Measurements from ENCODE around the gene ERFE.

Gene ERFE

DNA sequence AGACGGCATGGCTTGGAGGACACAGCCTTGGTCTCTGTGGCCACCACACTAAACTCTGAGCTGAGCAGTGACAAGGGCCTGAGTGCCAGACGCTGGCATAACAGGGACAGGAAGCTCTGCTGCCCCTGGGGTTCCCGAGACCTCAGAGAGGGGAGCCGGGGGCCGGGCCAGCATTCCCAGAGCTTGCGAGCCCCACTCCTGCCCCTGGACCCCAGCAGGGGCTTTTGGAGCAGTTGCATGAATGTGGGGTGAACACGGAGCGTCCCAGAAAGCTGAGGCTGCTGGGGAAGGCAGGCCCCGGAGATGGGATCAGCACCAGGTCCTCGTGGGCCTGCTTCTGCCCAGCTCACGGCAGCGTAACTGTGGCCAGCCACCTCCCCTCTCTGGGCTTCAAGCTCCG, 7.6 kb upstream of the ERFE start:
- Histone ChIP-seq H3K79me1 (ENCODE audit: low read depth, low read length) (peaks cover 1% of the 10 kb centered on the region), H2BK5ac (ENCODE audit: low read length) (peak overlapping the region; percentile 75), H3K9ac (ENCODE audit: low read depth, low read length, poor library complexity) (peak overlapping the region; percentile 4), H2BK15ac (ENCODE audit: low read length) (peak overlapping the region; percentile 79), H3K9me3 (replicated peaks in 1 of 2; ENCODE audit: control insufficient read depth in 2 of 2, insufficient read depth in 1 of 2, low read depth in 1 of 2, low read length in 2 of 2) (peaks cover 0 to 8% of the 10 kb centered on the region in 2 donors), H4K91ac (ENCODE audit: low read depth, low read length, poor library complexity) (no peak overlapping the region), H2AFZ (ENCODE audit: low read length) (no peak overlapping the region), H2AK5ac (ENCODE audit: low read depth, low read length) (peak overlapping the region; percentile 96), H3K4me3 (ENCODE audit: low read length in 2 of 2) (no peak overlapping the region), H3K4me1 (ENCODE audit: control insufficient read depth in 2 of 2, insufficient read depth in 1 of 2, low read depth in 1 of 2, low read length in 2 of 2) (peaks cover 6 to 12% of the 10 kb centered on the region in 2 donors), H3K18ac (ENCODE audit: low read length) (peak overlapping the region; percentile 88), H3K27me3 (ENCODE audit: control insufficient read depth in 3 of 3, insufficient read depth in 3 of 3, low read depth in 1 of 3, low read length in 3 of 3) (peaks cover 0 to 5% (median 0%) of the 10 kb centered on the region in 3 experiments), H3K14ac (ENCODE audit: low read length) (peak overlapping the region; percentile 84), H3K27ac (replicated peaks; ENCODE audit: low read length) (no peak overlapping the region), H3K4ac (ENCODE audit: low read length) (no peak overlapping the region), H3K4me2 (ENCODE audit: insufficient read depth, low read length, poor library complexity, severe bottlenecking) (no peak overlapping the region), H2BK12ac (ENCODE audit: low read length) (no peak overlapping the region), H4K8ac (ENCODE audit: low read depth, low read length) (no peak overlapping the region), H2BK120ac (ENCODE audit: low read depth, low read length) (peak overlapping the region; percentile 72), H3K23ac (ENCODE audit: low read depth, low read length, poor library complexity) (no peak overlapping the region), H3K36me3 (replicated peaks in 1 of 2; ENCODE audit: control insufficient read depth in 2 of 2, insufficient read depth in 2 of 2, low read length in 2 of 2) (no peaks in the 10 kb centered on the region)
- DNase-seq (ENCODE audit: low spot score): no peak
- WGBS, 2 donors (ENCODE audit: extremely low coverage in 2 of 2, insufficient read length in 2 of 2, insufficient replicate concordance in 1 of 2): no CpG with 5 or more reads among the region's 13 CpGs

DNA sequence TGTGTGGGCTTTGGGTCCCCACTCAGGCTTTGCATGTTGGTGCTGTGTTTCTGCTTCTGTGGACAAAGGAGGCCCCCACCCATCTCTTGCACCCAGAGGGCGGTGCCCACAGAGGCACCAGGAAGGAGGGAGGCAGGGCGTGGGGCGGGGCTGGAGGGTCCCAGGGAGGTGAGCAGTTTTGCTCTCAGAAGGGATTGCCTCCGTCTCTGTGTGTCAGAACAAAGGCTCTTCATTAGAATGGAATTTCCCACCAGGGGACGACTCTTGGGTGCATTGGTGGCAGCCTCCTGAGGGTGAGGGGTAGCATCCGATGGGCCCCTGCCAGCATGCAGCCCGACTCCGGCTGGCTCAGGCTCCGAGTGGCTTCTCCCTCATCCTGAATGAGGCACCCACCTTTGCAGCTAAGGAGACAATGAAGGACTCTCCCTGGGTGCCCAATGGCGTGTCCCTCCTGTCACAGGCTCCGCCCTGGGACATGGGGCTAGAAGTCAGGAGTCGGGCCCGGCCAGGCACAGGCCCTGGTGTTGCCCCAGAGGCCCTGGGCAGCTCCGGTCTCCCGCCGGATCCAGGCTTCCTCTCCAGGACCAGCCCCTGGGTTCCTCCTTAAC, 7.0 kb upstream of the ERFE start:
- Histone ChIP-seq H3K9ac (ENCODE audit: low read depth, low read length, poor library complexity) (no peak overlapping the region), H3K27ac (replicated peaks; ENCODE audit: low read length) (no peak overlapping the region), H3K9me3 (replicated peaks in 1 of 2; ENCODE audit: control insufficient read depth in 2 of 2, insufficient read depth in 1 of 2, low read depth in 1 of 2, low read length in 2 of 2) (peaks cover 0 to 8% of the 10 kb centered on the region in 2 donors), H3K4me1 (ENCODE audit: control insufficient read depth in 2 of 2, insufficient read depth in 1 of 2, low read depth in 1 of 2, low read length in 2 of 2) (peaks cover 6 to 12% of the 10 kb centered on the region in 2 donors), H3K36me3 (replicated peaks in 1 of 2; ENCODE audit: control insufficient read depth in 2 of 2, insufficient read depth in 2 of 2, low read length in 2 of 2) (no peaks in the 10 kb centered on the region), H2AFZ (ENCODE audit: low read length) (no peak overlapping the region), H3K14ac (ENCODE audit: low read length) (no peak overlapping the region), H3K4ac (ENCODE audit: low read length) (no peak overlapping the region), H2BK5ac (ENCODE audit: low read length) (peak overlapping the region; percentile 75), H3K27me3 (ENCODE audit: control insufficient read depth in 3 of 3, insufficient read depth in 3 of 3, low read depth in 1 of 3, low read length in 3 of 3) (peaks cover 0 to 5% (median 0%) of the 10 kb centered on the region in 3 experiments), H2BK120ac (ENCODE audit: low read depth, low read length) (no peak overlapping the region), H3K4me2 (ENCODE audit: insufficient read depth, low read length, poor library complexity, severe bottlenecking) (no peak overlapping the region), H3K79me1 (ENCODE audit: low read depth, low read length) (peaks cover 1% of the 10 kb centered on the region), H4K91ac (ENCODE audit: low read depth, low read length, poor library complexity) (no peak overlapping the region), H2AK5ac (ENCODE audit: low read depth, low read length) (peak overlapping the region; percentile 96), H3K18ac (ENCODE audit: low read length) (peak overlapping the region; percentile 89), H2BK15ac (ENCODE audit: low read length) (peak overlapping the region; percentile 79), H3K4me3 (ENCODE audit: low read length in 2 of 2) (no peak overlapping the region), H3K23ac (ENCODE audit: low read depth, low read length, poor library complexity) (no peak overlapping the region), H2BK12ac (ENCODE audit: low read length) (no peak overlapping the region), H4K8ac (ENCODE audit: low read depth, low read length) (no peak overlapping the region)
- no peak for DNase-seq (ENCODE audit: low spot score)
- no CpG with 5 or more reads among the region's 16 CpGs for WGBS, 2 donors (ENCODE audit: extremely low coverage in 2 of 2, insufficient read length in 2 of 2, insufficient replicate concordance in 1 of 2)

DNA sequence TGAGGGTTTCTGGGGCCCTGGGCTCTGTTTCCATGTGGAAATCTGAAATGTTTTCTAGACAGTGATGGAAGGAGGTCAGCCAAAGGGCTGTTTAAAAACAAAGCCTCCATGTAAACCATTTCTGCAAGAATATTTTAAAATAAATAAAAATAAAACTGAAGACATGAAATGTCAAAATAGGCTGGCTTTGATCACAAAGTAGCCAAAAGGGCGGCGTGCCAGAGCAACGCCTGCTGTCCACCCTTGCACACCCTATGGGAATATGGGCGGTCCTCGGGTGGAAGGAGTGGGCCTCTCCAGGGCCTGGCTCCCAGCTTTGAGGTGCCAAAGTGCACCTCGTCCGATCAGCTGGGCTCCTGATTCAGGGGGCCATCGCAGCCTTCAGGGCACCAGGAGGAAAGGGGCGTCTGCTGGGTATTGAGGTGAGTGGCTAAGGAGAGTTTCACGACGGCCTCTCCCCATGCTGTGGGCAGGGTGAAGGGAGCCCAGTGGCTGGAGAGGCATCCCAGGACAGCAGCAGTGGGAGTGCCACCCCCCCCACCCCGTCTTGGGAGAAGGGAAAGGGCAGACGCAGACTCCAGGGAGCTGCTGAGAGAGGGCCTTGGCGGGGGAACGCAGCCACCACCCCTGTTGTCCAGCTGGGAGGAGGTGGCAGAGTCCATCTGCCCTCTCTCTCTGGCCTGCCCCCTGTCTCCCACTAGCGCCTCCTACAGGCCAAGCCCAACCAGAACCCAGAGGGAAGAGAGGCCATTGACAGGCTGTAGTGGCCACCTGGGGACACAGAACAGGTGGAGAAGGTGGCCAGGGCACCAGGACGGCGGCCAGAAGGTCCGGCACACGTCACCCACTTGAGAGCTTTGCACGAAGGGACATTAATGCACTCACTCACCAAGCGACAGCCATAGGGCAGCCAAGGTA, 5.7 kb upstream of the ERFE start:
- H3K79me1 ChIP-seq (ENCODE audit: low read depth, low read length): peaks cover 1% of the 10 kb centered on the region
- H3K4me1 ChIP-seq (ENCODE audit: control insufficient read depth in 2 of 2, insufficient read depth in 1 of 2, low read depth in 1 of 2, low read length in 2 of 2): peaks cover 6 to 12% of the 10 kb centered on the region in 2 donors
- H3K4ac ChIP-seq (ENCODE audit: low read length): peak overlapping the region; percentile 84
- H4K8ac ChIP-seq (ENCODE audit: low read depth, low read length): peak overlapping the region; percentile 65
- peak overlapping the region; percentile 94 for H2AK5ac ChIP-seq (ENCODE audit: low read depth, low read length)
- no peaks in the 10 kb centered on the region for H3K36me3 ChIP-seq (replicated peaks in 1 of 2; ENCODE audit: control insufficient read depth in 2 of 2, insufficient read depth in 2 of 2, low read length in 2 of 2)
- H2BK5ac ChIP-seq (ENCODE audit: low read length): peak overlapping the region; percentile 53
- H3K27ac ChIP-seq (replicated peaks; ENCODE audit: low read length): no peak overlapping the region
- no peak overlapping the region for H3K4me2 ChIP-seq (ENCODE audit: insufficient read depth, low read length, poor library complexity, severe bottlenecking)
- no peak overlapping the region for H2BK120ac ChIP-seq (ENCODE audit: low read depth, low read length)
- no peak overlapping the region for H3K23ac ChIP-seq (ENCODE audit: low read depth, low read length, poor library complexity)
- H3K18ac ChIP-seq (ENCODE audit: low read length): peak overlapping the region; percentile 44
- no peak overlapping the region for H2AFZ ChIP-seq (ENCODE audit: low read length)
- H3K4me3 ChIP-seq (ENCODE audit: low read length in 2 of 2): no peak overlapping the region
- no peak overlapping the region for H4K91ac ChIP-seq (ENCODE audit: low read depth, low read length, poor library complexity)
- peaks cover 0 to 8% of the 10 kb centered on the region in 2 donors for H3K9me3 ChIP-seq (replicated peaks in 1 of 2; ENCODE audit: control insufficient read depth in 2 of 2, insufficient read depth in 1 of 2, low read depth in 1 of 2, low read length in 2 of 2)
- no peak overlapping the region for H2BK12ac ChIP-seq (ENCODE audit: low read length)
- H2BK15ac ChIP-seq (ENCODE audit: low read length): peak overlapping the region; percentile 97
- peaks cover 0 to 7% (median 5%) of the 10 kb centered on the region in 3 experiments for H3K27me3 ChIP-seq (ENCODE audit: control insufficient read depth in 3 of 3, insufficient read depth in 3 of 3, low read depth in 1 of 3, low read length in 3 of 3)
- no peak for DNase-seq (ENCODE audit: low spot score)
- WGBS, 2 donors (ENCODE audit: extremely low coverage in 2 of 2, insufficient read length in 2 of 2, insufficient replicate concordance in 1 of 2): no CpG with 5 or more reads among the region's 22 CpGs
- H3K9ac ChIP-seq (ENCODE audit: low read depth, low read length, poor library complexity): no peak overlapping the region
- H3K14ac ChIP-seq (ENCODE audit: low read length): peak overlapping the region; percentile 38

DNA sequence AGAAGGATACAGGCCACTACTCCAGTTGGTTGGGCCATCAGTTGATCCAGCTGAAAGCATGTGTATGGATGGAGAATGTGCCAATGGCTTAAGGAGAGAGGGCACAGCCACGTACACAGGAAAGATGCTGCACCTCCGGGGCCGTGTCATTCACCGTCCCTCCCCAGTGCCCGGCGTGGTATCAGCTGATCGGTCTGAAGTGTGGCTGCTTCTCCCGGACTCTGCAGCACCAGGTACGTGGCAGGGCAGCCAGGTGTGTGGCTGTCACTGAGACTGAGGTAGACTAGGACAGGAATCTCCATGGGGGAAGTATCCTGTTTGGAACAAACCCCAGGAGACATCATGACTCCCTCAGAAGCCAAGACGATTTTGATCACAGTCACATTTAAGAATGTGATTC, 4.2 kb upstream of the ERFE start:
- no peak overlapping the region for H3K9ac ChIP-seq (ENCODE audit: low read depth, low read length, poor library complexity)
- no peak overlapping the region for H3K4me3 ChIP-seq (ENCODE audit: low read length in 2 of 2)
- no peak overlapping the region for H2BK15ac ChIP-seq (ENCODE audit: low read length)

More for the DNA sequence above, 4.2 kb upstream of the ERFE start:
- no peak overlapping the region for H3K23ac ChIP-seq (ENCODE audit: low read depth, low read length, poor library complexity)
- peak overlapping the region; percentile 93 for H3K4ac ChIP-seq (ENCODE audit: low read length)
- H2BK120ac ChIP-seq (ENCODE audit: low read depth, low read length): peak overlapping the region; percentile 72
- no peak overlapping the region for H2BK5ac ChIP-seq (ENCODE audit: low read length)
- H3K79me1 ChIP-seq (ENCODE audit: low read depth, low read length): peaks cover 2% of the 10 kb centered on the region
- H3K27me3 ChIP-seq (ENCODE audit: control insufficient read depth in 3 of 3, insufficient read depth in 3 of 3, low read depth in 1 of 3, low read length in 3 of 3): peaks cover 4 to 20% (median 13%) of the 10 kb centered on the region in 3 experiments
- DNase-seq (ENCODE audit: low spot score): no peak
- H3K14ac ChIP-seq (ENCODE audit: low read length): no peak overlapping the region
- H3K27ac ChIP-seq (replicated peaks; ENCODE audit: low read length): no peak overlapping the region
- H4K8ac ChIP-seq (ENCODE audit: low read depth, low read length): no peak overlapping the region
- H3K4me2 ChIP-seq (ENCODE audit: insufficient read depth, low read length, poor library complexity, severe bottlenecking): no peak overlapping the region
- H3K9me3 ChIP-seq (replicated peaks in 1 of 2; ENCODE audit: control insufficient read depth in 2 of 2, insufficient read depth in 1 of 2, low read depth in 1 of 2, low read length in 2 of 2): peaks cover 0 to 8% of the 10 kb centered on the region in 2 donors
- peak overlapping the region; percentile 94 for H2BK12ac ChIP-seq (ENCODE audit: low read length)
- H3K18ac ChIP-seq (ENCODE audit: low read length): peak overlapping the region; percentile 65
- no peak overlapping the region for H2AFZ ChIP-seq (ENCODE audit: low read length)
- no peak overlapping the region for H4K91ac ChIP-seq (ENCODE audit: low read depth, low read length, poor library complexity)
- WGBS, 2 donors (ENCODE audit: extremely low coverage in 2 of 2, insufficient read length in 2 of 2, insufficient replicate concordance in 1 of 2): no CpG with 5 or more reads among the region's 10 CpGs
- H3K4me1 ChIP-seq (ENCODE audit: control insufficient read depth in 2 of 2, insufficient read depth in 1 of 2, low read depth in 1 of 2, low read length in 2 of 2): peaks cover 9 to 14% of the 10 kb centered on the region in 2 donors
- H3K36me3 ChIP-seq (replicated peaks in 1 of 2; ENCODE audit: control insufficient read depth in 2 of 2, insufficient read depth in 2 of 2, low read length in 2 of 2): no peaks in the 10 kb centered on the region
- H2AK5ac ChIP-seq (ENCODE audit: low read depth, low read length): no peak overlapping the region
